ENCODE measurements around the gene SLC22A31.
A peak's percentile ranks its signal among the peaks of the same experiment; 100 is the strongest.
"Not testable (repeated sequence)": the region's sequence is repeated elsewhere in the genome, so short reads cannot be mapped to it uniquely, and the experiment has no call there.

SLC22A31 gene

DNA sequence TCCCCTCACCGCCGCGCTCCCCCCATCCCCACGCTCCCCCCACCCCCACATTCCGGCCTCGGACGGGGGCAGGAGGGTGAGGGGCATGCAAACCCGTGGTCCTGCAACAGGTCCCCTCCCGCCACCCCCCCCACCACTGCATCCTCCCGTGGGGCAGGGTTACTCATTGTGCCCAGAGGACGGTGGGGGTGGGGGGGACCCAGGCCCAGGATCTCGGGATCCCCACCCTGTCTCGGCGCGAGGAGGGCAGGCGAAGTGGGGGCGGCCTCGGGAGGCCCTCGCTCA, 8.5 kb downstream of the SLC22A31 start:
- peak overlapping the region; percentile 60 for H3K4me3 ChIP-seq (ENCODE audit: low read depth, low read length)
- TF ChIP-seq CTCF (IDR thresholded peaks at IDR 0.05; ENCODE audit: control insufficient read depth, extremely low read depth, insufficient read depth) = no peak
- no peak for DNase-seq (ENCODE audit: low read depth)

- no peak for DNase-seq (ENCODE audit: low read depth)
- TF ChIP-seq CTCF (IDR thresholded peaks at IDR 0.05; ENCODE audit: control insufficient read depth, extremely low read depth, insufficient read depth) = no peak
- H3K4me3 ChIP-seq (ENCODE audit: low read depth, low read length) = peak overlapping the region; percentile 60; the same call in 1 of the 2 replicates
These were observed 9.1 kb downstream of the SLC22A31 start for GRCh38 chr16:89191033-89191900.

DNA sequence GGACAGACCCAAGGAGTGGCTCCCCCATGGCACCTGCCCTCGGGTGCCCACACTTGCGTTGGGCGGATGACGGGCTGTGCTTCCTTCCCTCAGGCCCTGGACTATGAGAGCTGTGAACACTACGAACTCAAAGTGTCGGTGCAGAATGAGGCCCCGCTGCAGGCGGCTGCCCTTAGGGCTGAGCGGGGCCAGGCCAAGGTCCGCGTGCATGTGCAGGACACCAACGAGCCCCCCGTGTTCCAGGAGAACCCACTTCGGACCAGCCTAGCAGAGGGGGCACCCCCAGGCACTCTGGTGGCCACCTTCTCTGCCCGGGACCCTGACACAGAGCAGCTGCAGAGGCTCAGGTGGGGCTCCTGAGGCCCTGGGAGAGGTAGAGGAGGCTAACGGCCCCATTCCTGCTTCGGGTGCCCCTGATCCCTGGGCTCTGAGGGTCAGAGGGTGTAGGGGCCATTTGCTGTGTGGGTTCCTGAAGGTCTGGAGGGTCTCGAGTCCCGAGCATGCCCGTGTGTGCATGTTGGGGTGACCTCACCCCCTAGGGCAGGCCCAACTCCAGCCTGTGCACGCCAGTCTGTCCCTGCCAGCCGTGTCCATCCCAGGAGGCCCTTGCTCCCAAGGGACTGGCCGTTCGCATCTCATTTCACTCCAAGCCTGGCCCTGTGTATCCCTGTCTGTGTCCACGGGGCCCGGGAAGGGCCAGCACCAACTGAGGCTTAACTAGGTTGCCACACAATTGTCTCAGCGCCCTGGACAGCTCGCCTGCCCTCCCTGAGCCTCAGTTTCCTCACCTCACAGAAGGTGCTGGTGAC, 10.0 kb downstream of the SLC22A31 start:
- TF ChIP-seq CTCF (IDR thresholded peaks at IDR 0.05; ENCODE audit: control insufficient read depth, extremely low read depth, insufficient read depth) = no peak
- no peak for DNase-seq (ENCODE audit: low read depth)
- H3K4me3 ChIP-seq (ENCODE audit: low read depth, low read length) = no peak overlapping the region

GRCh38 chr16:89189358-89190025, 10.8 kb downstream of the SLC22A31 start:
- TF ChIP-seq CTCF (IDR thresholded peaks at IDR 0.05; ENCODE audit: control insufficient read depth, extremely low read depth, insufficient read depth) = no peak
- H3K4me3 ChIP-seq (ENCODE audit: low read depth, low read length) = no peak overlapping the region
- DNase-seq (ENCODE audit: low read depth) = no peak

GRCh38 chr16:89188471-89189357, 11.6 kb downstream of the SLC22A31 start:
- not testable (repeated sequence) for DNase-seq (ENCODE audit: low read depth); H3K4me3 ChIP-seq (ENCODE audit: low read depth, low read length)

DNA sequence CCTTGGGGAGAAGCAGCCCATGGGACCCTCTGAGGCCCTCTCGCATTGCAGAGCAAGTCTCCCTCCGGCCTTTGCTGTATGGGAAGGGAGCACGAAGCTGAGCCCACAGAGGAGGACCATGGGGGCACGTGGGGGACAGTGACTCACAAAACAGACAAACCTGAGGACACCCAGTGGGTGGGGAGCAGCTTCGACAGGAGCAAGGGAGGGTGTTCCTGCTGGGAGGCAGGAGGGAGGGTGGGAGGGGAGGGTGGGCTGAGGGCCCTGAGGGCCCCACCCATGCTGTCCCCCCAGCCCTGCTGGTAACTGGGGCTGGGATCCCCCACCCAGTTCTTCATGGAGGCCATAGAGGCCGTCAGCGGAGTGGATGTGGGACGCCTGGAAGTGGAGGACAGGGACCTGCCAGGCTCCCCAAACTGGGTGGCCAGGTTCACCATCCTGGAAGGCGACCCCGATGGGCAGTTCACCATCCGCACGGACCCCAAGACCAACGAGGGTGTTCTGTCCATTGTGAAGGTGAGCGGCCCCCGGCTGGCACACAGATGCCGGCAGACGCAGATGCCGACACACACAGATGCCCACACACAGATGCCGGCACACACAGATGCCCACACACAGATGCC, 12.5 kb downstream of the SLC22A31 start:
- no peak for TF ChIP-seq CTCF (IDR thresholded peaks at IDR 0.05; ENCODE audit: control insufficient read depth, extremely low read depth, insufficient read depth)
- no peak overlapping the region for H3K4me3 ChIP-seq (ENCODE audit: low read depth, low read length)
- DNase-seq (ENCODE audit: low read depth) = no peak
